Right lobe of liver (tissue), 4 donors: ENCODE data around the gene APPBP2.

ENCODE experiments used
- CTCF ChIP-seq, 4 donors: fragments of 200-600 bp in 3 of 4; fragments of 450-650 bp in 1 of 4; IDR thresholded peaks; one replicate each; pipeline versions ENCODE4 v1.5.1 to v1.8.0; 2016 to 2022; ENCODE audit warnings: antibody characterized with exemption in 4 of 4, mild to moderate bottlenecking in 2 of 4
- POLR2A ChIP-seq: fragments of 450-650 bp; IDR thresholded peaks from one replicate; pipeline ENCODE4 v1.6.1; 2017; ENCODE audit warnings: antibody characterized with exemption, mild to moderate bottlenecking
- donor health status: DM: no; HTN: no; CAD: no.
- donor health status: DM: no; HTN: no; CAD: no.
- donor health status: DM: no; HTN: yes; CAD: no.

- TF ChIP-seq POLR2A (no peak), CTCF (IDR thresholded peaks at IDR 0.05) (no peak)
These were observed 30.0 kb downstream of the APPBP2 start for GRCh38 chr17:60496041-60496440.
